Measurements from ENCODE around the gene CIC.
A peak's percentile ranks its signal among the peaks of the same experiment; 100 is the strongest.
"Not testable (repeated sequence)": the region's sequence is repeated elsewhere in the genome, so short reads cannot be mapped to it uniquely, and the experiment has no call there.

The CIC gene

DNA sequence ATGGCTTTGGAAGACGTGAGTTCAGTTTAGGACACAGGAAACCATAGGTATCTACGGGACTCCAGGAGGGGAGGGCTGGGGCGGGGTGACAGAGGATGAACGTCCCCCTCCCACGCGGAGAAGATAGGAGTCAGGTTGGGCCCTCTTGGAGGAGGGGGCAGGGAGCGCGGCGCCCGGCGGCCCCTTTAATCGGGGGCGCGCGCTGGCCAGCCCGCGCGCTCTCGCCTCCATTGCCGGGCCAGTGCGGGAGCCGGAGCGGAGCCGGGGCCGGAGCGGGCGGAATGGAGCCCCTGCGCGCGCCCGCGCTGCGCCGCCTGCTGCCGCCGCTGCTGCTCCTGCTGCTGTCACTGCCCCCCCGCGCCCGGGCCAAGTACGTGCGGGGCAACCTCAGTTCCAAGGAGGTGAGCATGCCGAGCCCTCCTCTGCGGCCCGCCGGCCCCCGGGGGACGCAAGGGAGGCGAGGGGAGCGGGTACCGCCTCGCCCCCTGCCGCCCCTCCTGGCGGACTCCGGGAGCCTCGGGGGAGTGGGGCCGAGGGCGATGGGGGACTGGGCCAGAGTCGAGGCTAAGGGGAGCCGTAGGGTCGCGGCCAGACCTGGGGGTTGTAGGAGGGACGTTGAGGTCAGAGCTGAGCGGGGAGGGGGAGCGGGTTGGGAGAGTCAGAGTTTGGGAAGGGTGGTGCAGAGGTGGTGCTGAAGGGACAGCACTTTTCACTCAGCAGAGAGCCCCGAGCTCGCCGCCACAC lies 44.2 kb downstream of the CIC start, which contains the start of gene TMEM145:
TSS of gene TMEM145 (plus strand) at position 214 of the 744 bp plus-strand sequence. CDS start at position 282, 68 bp downstream.
- DNase-seq (ENCODE audit: low spot score) = no peak

DNA sequence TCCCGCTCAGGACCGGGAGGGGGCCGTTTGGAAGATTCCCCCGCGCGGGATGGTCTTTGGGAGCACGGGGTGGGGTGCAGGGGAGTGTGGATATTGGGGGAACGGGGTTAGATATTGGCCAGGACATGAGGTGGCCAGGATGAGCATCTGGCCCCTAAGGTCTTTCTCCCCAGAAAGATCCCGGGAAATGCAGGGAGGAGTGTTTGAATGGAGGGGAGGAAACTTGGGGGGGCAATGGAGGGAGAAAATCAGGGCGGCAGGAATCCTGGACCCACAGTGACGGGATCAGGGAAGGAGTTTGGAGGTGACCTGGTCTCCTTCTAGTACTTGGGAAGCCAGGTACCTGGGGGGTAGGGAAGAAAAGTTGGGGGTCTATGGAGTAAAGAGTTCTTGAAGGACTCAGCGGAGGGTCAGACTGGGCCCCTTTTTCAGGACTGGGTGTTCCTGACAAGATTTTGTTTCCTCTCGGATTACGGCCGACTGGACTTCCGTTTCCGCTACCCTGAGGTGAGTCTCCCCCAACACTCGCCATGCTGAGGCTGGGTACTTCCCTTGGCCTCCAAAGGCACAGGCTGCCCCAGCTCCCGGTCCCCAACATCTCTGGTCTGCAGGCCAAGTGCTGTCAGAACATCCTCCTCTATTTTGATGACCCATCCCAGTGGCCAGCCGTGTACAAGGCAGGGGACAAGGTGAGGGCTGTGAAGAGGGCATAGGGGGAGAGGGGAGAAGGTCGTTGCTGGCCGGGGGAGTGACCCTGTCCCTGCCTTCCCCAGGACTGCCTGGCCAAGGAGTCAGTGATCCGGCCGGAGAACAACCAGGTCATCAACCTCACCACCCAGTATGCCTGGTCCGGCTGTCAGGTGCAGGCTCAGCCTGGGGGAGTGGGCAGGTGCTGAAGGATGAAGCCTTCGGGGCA lies 45.0 kb downstream of the CIC start:
- no peak for DNase-seq (ENCODE audit: low spot score)

DNA sequence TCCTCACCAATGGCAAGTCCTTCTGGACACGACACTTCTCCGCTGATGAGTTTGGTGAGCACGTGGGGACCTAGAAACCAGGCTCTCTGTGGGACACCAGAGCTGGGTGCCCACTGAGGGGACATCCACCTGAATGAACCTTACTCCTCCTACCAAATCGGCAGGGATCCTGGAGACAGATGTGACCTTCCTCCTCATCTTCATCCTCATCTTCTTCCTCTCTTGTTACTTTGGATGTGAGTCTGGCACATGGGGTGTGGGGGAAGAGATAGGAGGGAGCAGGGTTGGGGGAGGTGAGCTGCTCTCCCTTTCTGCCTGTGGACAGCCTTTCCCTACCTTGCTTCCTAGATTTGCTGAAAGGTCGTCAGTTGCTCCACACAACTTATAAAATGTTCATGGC lies 46.0 kb downstream of the CIC start:
- no peak for DNase-seq (ENCODE audit: low spot score)

DNA sequence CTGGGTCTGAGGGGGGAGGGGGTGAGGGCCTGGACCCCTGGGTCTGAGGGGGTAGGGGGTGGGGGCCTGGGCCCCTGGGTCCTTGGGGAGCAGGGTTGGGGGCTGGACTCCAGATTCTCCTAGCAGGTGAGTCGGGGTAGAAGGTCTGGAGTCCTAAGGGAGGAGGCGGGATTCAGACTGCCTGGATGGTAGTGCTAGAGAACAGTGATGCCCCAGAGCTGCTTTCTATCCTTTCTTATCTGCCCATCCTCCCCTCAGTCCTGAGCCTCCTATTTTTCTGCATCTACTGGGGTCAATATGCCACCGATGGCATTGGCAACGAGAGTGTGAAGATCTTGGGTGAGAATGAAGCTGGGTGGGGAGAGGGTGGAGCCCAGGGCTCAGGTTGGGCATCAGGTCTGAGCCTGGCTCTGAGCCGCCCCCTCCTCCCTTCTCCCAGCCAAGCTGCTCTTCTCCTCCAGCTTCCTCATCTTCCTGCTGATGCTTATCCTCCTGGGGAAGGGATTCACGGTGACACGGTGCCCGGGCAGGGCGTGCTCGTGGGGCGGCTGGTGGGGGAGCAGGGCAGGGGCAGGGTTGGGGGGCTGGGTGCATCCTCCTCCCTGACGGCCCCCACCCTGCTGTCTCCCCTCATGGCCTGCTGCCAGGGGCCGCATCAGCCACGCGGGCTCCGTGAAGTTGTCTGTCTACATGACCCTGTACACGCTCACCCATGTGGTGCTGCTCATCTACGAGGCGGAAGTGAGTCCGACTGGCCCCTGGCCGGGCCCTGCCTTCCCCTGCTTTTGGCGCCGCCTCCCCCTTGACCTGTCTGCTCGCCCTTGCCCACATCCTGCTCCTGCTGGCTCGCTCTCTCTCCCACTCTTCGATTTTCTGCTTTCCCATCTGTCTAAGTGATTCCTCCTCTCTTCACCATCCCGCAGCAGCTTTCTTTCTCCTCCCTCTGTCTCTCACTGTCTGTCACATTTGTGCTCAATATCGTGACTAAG lies 47.5 kb downstream of the CIC start:
- DNase-seq (ENCODE audit: low spot score) = no peak

DNA sequence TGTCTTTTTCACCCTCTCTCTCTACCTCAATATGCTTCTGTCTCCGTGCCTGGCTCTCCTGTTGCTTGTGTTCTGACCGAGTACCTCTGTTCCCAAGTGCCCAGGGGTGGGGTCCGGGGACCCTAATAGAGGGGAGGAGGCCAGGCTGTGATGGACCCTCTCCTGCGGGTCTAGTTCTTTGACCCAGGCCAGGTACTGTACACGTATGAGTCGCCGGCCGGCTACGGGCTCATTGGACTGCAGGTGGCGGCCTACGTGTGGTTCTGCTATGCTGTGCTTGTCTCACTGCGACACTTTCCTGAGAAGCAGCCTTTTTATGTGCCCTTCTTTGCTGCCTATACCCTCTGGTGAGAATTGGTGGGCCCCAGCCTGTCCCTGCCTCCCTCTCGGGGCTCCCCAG lies 48.5 kb downstream of the CIC start:
- no peak for DNase-seq (ENCODE audit: low spot score)

DNA sequence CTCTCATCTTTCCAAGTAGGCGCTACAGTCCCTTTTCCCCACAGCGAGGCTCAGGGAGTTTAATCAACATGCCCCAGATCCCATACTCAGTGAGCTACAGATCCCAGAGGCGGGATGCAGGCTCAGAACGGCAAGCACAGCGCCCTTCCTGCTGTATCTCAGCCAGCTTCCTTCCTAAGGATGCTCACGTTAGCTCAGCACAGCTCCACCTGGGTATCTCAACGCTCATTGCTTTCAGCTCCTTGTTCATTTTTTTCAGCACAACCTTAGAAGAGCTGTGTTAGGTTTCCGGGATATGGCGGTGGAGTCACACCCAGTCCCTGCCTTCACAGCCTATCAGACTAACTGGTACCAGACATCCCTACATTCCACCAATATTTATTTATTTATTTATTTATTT lies 53.3 kb downstream of the CIC start:
- DNase-seq (ENCODE audit: low spot score) = no peak

- no peak for DNase-seq (ENCODE audit: low spot score)
These were observed 54.4 kb downstream of the CIC start for GRCh38 chr19:42323473-42323851.

DNA sequence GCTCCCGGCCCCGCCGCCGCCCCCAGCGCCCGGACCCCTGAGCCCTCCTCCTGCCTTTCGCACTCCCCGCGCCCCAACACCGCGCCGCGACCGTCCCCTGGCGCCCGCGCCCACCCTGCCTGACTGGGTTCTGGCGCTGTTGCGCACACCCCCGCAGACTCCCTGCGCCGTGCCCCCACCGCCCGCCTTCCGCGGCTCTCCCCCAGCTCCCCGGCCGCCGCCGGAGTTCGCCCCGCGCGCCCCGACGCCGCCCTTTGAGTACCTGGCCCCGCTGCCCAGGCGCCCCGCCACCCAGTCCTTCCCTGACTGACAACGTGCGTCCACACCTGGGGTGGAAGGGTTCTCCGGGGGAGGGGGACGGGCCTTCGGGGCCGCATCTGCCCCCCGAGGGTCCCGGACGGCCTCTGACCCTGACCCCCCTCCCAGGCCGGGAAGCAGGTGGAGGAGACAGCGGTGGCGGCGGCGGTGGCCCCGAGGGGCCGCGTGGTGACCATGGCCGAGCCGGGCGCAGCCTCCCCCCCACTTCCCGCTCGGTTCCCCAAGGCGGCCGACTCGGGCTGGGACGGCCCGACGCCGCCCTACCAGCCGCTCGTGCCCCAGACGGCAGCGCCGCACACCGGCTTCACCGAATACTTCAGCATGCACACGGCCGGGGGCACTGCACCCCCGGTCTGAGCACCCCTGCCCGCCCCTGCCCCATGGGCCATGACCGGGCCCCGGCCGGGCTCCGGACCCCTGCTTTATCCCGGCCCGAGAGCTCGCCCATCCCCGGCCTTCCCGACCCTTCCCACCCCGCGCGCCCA lies 55.0 kb downstream of the CIC start:
- DNase-seq (ENCODE audit: low spot score) = no peak

DNA sequence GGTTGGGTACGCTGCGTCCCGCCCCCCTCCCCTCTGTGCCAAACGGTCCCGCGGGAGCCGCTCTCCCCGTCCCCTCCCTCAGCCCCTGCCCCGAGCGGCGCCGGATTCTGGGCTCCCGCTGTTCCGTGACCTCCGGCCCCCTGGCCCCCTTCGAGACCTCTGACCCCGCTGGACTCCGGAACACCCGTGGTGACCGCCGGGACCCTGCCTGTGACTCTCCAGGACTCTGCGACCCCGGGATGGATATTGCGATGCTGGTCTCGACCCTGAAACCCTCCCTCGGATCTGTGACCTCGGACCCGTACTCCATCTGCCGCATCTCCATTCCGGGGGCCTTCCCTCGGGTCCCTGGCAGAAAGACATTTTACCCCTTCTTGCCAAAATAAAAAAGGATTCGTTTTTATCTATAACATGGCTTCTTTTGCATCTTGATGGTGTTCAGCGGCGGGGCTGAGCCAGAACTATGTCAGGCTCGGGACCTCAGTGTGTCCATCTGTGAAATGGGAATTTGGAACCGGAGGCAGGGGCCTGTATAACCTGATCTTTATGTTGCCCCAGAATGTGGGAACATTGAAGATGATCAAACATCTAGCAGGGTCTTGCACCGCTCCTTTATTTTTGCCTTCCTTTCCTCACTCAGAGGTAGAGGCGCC lies 55.7 kb downstream of the CIC start:
- no peak for DNase-seq (ENCODE audit: low spot score)

- peak; percentile 97 for DNase-seq (ENCODE audit: low spot score)
These were observed 56.4 kb downstream of the CIC start, which contains the start of gene MEGF8 for GRCh38 chr19:42325308-42325895. Gene MEGF8 (plus strand): TSS chr19:42325635. CDS start chr19:42326244, 609 bp downstream.

GRCh38 chr19:42325896-42326771 lies 57.1 kb downstream of the CIC start:
- no peak for DNase-seq (ENCODE audit: low spot score)

- no peak for DNase-seq (ENCODE audit: low spot score)
These were observed 57.9 kb downstream of the CIC start for GRCh38 chr19:42326969-42327368.

- DNase-seq (ENCODE audit: low spot score) = no peak
These were observed 58.3 kb downstream of the CIC start for GRCh38 chr19:42327381-42327780.

DNA sequence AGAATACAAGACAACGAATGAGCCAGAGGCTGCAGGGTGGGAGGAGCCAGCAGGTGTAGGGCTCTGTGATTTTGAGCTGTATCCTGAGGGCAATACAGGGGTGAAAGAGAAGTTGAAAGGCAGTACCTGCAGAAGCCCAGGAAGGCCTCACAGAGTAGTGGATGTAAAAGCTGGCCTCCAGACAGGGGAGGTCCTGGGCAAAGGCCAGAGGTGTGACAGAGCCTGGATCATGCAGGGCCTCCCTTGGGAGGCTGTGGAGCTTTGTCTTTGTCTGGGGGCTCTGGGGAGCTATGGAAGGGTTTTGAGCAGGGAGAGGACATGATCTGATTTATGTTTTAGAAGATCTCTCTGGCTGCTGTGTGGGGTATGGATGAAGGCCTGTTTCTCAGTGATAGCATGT lies 59.1 kb downstream of the CIC start:
- DNase-seq (ENCODE audit: low spot score) = no peak

DNA sequence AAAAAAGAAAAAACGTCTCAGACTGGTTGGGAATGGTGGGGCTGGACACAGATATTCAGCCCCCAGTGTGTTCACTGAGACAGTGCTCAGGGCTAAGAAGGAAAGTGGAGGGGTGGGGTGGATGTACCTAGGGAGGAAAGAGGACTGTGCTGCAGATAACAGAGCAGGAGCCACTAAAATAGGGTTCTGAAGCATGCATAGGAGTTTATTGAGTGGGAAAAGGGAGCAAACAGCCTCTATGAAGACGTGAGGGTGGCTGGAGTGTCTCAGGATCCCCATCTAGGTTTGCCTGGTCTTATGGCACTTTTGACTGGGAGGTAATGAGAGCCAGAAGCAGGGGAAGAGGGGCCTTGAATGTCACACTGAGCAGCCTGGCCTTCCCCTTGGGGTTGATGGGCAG lies 59.8 kb downstream of the CIC start:
- no peak for DNase-seq (ENCODE audit: low spot score)

- DNase-seq (ENCODE audit: low spot score) = no peak
These were observed 61.2 kb downstream of the CIC start for GRCh38 chr19:42330241-42330711.

GRCh38 chr19:42331333-42331732 lies 62.3 kb downstream of the CIC start:
- not testable (repeated sequence) for DNase-seq (ENCODE audit: low spot score)

- no peak for DNase-seq (ENCODE audit: low spot score)
These were observed 63.0 kb downstream of the CIC start for GRCh38 chr19:42332059-42332458.

DNA sequence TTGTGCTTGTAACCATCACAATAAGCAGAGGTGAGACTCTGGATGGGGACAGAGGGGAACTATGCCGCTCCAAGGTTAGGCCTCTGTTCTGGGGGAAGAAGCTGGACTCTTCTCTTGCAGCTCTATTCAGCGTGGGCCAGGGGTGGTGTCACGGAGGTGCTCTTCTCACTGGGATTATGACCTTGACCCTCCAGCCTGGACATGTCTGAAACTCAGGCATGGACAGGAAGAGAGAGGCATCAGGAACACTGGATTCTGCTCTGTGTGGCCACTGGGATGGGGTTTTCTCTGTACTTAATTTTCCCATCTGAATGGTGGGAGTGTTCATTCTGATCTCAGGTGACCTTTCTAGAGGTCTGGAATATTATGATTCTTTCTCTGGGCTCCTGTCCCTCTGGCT lies 64.0 kb downstream of the CIC start:
- no peak for DNase-seq (ENCODE audit: low spot score)
